HepG2 (cell line): ENCODE data around the gene NPDC1. TPM values are rescaled to one million over a fixed set of nuclear protein-coding genes. Genes with fewer than 3 reads are reported as not detected.
"Not testable (repeated sequence)": the region's sequence is repeated elsewhere in the genome, so short reads cannot be mapped to it uniquely, and the experiment has no call there.

ENCODE experiments used
- ATAC-seq: fragments of 200-7000 bp; cut with Tn5 transposase; 3 replicates; pipeline ENCODE4 v1.9.1; 2020; ENCODE audit warnings: mild to moderate bottlenecking, moderate library complexity
- BruUV-seq: library from RNA; stranded (reverse); fragments of 400-500 nt; replicated peaks from 2 replicates; lab custom pipeline; 2021; lab: Mats Ljungman, UMichigan
- CTCF ChIA-PET: fragments of 300-600 bp; formaldehyde crosslinking; extraction: SDS; loops from one replicate; lab custom pipeline; 2021; ENCODE audit warnings: low total read pairs, inconsistent platforms, low intra/inter-chr PET ratio; lab: Yijun Ruan, JAX
- POLR2A ChIA-PET: fragments of 350-600 bp; sonication (Branson Sonifier 250); formaldehyde crosslinking; loops from one replicate; lab custom pipeline; 2020; ENCODE audit warnings: antibody characterized with exemption, inconsistent platforms; lab: Yijun Ruan, JAX
- DNase-seq: peaks from one replicate; pipeline ENCODE4 v3.0.0-alpha.2; 2015; ENCODE audit warnings: low spot score
- FAIRE-seq: peaks from 3 replicates; lab custom pipeline; 2011; peaks lifted over from hg19 to GRCh38; lab: Jason Lieb, UNC
- H2AFZ ChIP-seq: one replicate; pipeline ENCODE4 v1.6.1; 2011; ENCODE audit warnings: low read length, inconsistent platforms
- H3K27ac ChIP-seq: fragments of 300-600 bp; 3 replicates; pipeline ENCODE4 v1.8.0; 2011; ENCODE audit warnings: mixed run types, mild to moderate bottlenecking, mixed read lengths, low read length, inconsistent platforms; ENCODE audit not compliant: insufficient read depth; ENCODE audit errors: extremely low read length
- H3K27me3 ChIP-seq, 2 experiments: fragments of 200-600 bp in 1 of 2; 2 replicates in 1 of 2; 3 replicates in 1 of 2; pipeline versions ENCODE4 v1.6.0 to v1.8.0; 2011; ENCODE audit warnings: low read length in 2 of 2, mild to moderate bottlenecking in 2 of 2, moderate library complexity in 2 of 2, inconsistent platforms in 1 of 2; ENCODE audit not compliant: insufficient read depth in 2 of 2, control insufficient read depth in 1 of 2
- H3K36me3 ChIP-seq, 2 experiments: fragments of 200-600 bp in 1 of 2; replicated peaks in 1 of 2; 2 replicates in 1 of 2; 3 replicates in 1 of 2; pipeline versions ENCODE4 v1.5.1 to v1.8.0; 2011; ENCODE audit warnings: low read length in 2 of 2, inconsistent platforms in 1 of 2; ENCODE audit not compliant: insufficient read depth in 2 of 2, control insufficient read depth in 1 of 2
- H3K4me1 ChIP-seq: 2 replicates; pipeline ENCODE4 v1.5.1; 2012; ENCODE audit warnings: low read length, inconsistent platforms; ENCODE audit not compliant: insufficient read depth
- H3K4me2 ChIP-seq: 2 replicates; pipeline ENCODE4 v1.6.0; 2011; ENCODE audit warnings: low read depth, low read length, inconsistent platforms
- H3K4me3 ChIP-seq, 3 experiments: fragments of 200-600 bp in 1 of 3; sonication (generic), shearing (Covaris generic) in 1 of 3; replicated peaks in 1 of 3; 2 replicates each; pipeline ENCODE4 v1.5.1; 2011 to 2016; ENCODE audit warnings: low read length in 3 of 3, inconsistent platforms in 2 of 3, low read depth in 2 of 3, mild to moderate bottlenecking in 2 of 3, control low read depth in 1 of 3, mixed read lengths in 1 of 3; ENCODE audit not compliant: insufficient read depth in 1 of 3
- H3K79me2 ChIP-seq: one replicate; pipeline ENCODE4 v1.6.1; 2011; ENCODE audit warnings: low read length, inconsistent platforms; ENCODE audit not compliant: insufficient read depth
- H3K9ac ChIP-seq: 2 replicates; pipeline ENCODE4 v1.6.0; 2011; ENCODE audit warnings: mild to moderate bottlenecking, low read depth, low read length, inconsistent platforms; ENCODE audit not compliant: insufficient read depth
- H3K9me3 ChIP-seq: 2 replicates; pipeline ENCODE4 v1.5.1; 2012; ENCODE audit warnings: mild to moderate bottlenecking, low read length
- H4K20me1 ChIP-seq: 2 replicates; pipeline ENCODE4 v1.6.0; 2011; ENCODE audit warnings: inconsistent platforms, mild to moderate bottlenecking, low read length, moderate library complexity; ENCODE audit not compliant: insufficient read depth
- AGO2 ChIP-seq: fragments of 200-400 bp; formaldehyde crosslinking; optimal IDR thresholded peaks from 2 replicates; pipeline ENCODE3; 2017; ENCODE audit warnings: mild to moderate bottlenecking, low read depth, low read length, moderate library complexity
- CEBPB ChIP-seq: IDR thresholded peaks from 2 replicates; pipeline ENCODE4 v1.6.1; 2011; ENCODE audit warnings: low read depth, low read length, improper control_type of control experiment, borderline replicate concordance
- FOXJ3 ChIP-seq: sonication (generic); formaldehyde crosslinking; IDR thresholded peaks from 2 replicates; pipeline ENCODE4 v1.4.0; 2020; ENCODE audit warnings: missing genetic modification reagents, mild to moderate bottlenecking, borderline replicate concordance
- HOXA9 ChIP-seq: sonication (generic); formaldehyde crosslinking; IDR thresholded peaks from 2 replicates; pipeline ENCODE4 v1.8.1; 2022; ENCODE audit warnings: missing genetic modification reagents, mild to moderate bottlenecking, moderate library complexity, borderline replicate concordance
- KAT2B ChIP-seq: fragments of 150-350 bp; IDR thresholded peaks from 2 replicates; pipeline ENCODE4 v1.6.1; 2014; ENCODE audit warnings: low read depth, low read length, borderline replicate concordance
- KLF13 ChIP-seq: sonication (generic); formaldehyde crosslinking; IDR thresholded peaks from 2 replicates; pipeline ENCODE4 v1.4.0; 2020; ENCODE audit warnings: mild to moderate bottlenecking, missing genetic modification reagents
- MXI1 ChIP-seq: IDR thresholded peaks from 3 replicates; pipeline ENCODE4 v1.6.1; 2012; ENCODE audit warnings: low read depth, low read length, inconsistent platforms, borderline replicate concordance
- POLR2AphosphoS2 ChIP-seq: IDR thresholded peaks from 2 replicates; pipeline ENCODE4 v1.6.1; 2011; ENCODE audit warnings: low read depth, low read length, improper control_type of control experiment
- POLR2G ChIP-seq: fragments of 200-400 bp; formaldehyde crosslinking; IDR thresholded peaks from 2 replicates; pipeline ENCODE4 v1.6.1; 2018; ENCODE audit warnings: mild to moderate bottlenecking, low read depth, low read length, moderate library complexity
- TARDBP ChIP-seq: sonication (generic); formaldehyde crosslinking; IDR thresholded peaks from 2 replicates; pipeline ENCODE4 v1.8.0; 2022; ENCODE audit warnings: mild to moderate bottlenecking, missing genetic modification reagents
- TBP ChIP-seq: sonication (generic); formaldehyde crosslinking; IDR thresholded peaks from 2 replicates; pipeline ENCODE4 v1.5.0; 2020; ENCODE audit warnings: missing genetic modification reagents
- ZNF263 ChIP-seq: sonication (generic); formaldehyde crosslinking; IDR thresholded peaks from 2 replicates; pipeline ENCODE4 v1.4.0; 2020; ENCODE audit warnings: missing genetic modification reagents
- ZNF552 ChIP-seq: sonication (generic); formaldehyde crosslinking; IDR thresholded peaks from 2 replicates; pipeline ENCODE4 v1.9.0; 2022; ENCODE audit warnings: missing genetic modification reagents, mild to moderate bottlenecking, borderline replicate concordance
- ZNF652 ChIP-seq: IDR thresholded peaks from 2 replicates; pipeline ENCODE4 v1.6.1; 2016; ENCODE audit warnings: low read depth, borderline replicate concordance
- WGBS: methylation state at CpG from one replicate; pipeline ENCODE4 v1.1.6; 2017; ENCODE audit warnings: low lambda C conversion rate; 5-methylcytosine and 5-hydroxymethylcytosine counted together
- in situ Hi-C: cut with HindIII; loops from 2 replicates; pipeline ENCODE4 v1.10.0; 2017; ENCODE audit warnings: low pct_unique_long_range_greater_than_20kb; ENCODE audit not compliant: extremely low pct_ligation_motif_present
- intact Hi-C: fragments of 100-400 bp; cut with micrococcal nuclease; formaldehyde crosslinking; loops from one replicate; pipeline ENCODE4 v1.10.0; 2022; ENCODE audit not compliant: unreplicated experiment
- polyA plus RNA-seq, 8 experiments: library from polyadenylated mRNA; depleted of rRNA in 3 of 8; stranded (reverse) in 7 of 8; unstranded in 1 of 8; fragments of >200 nt; fragmentation: Illumina TruSeq in 4 of 8; extraction: Trizol in 4 of 8; gene quantifications; 2 replicates each; pipeline versions ENCODE4 v1.2.1 to v1.2.3, GENCODE V29; 2011 to 2016; ENCODE audit warnings: low read depth in 4 of 8, missing spikeins in 1 of 8, mixed read lengths in 1 of 8; ENCODE audit not compliant: insufficient read depth in 1 of 8
- total RNA-seq, 5 experiments: library from RNA; depleted of rRNA; stranded (reverse); fragments of >200 nt; fragmentation: Illumina TruSeq; extraction: Trizol; gene quantifications; 2 replicates each; pipeline ENCODE4 v1.2.3, GENCODE V29; 2016; ENCODE audit warnings: low read depth in 1 of 5
- TF ChIP-seq, protein P1 (sequence below): sonication (generic); formaldehyde crosslinking; IDR thresholded peaks from 2 replicates; pipeline ENCODE4 v1.4.0; 2020; ENCODE audit warnings: missing genetic modification reagents
- TF ChIP-seq, protein P2 (sequence below): sonication (generic); formaldehyde crosslinking; IDR thresholded peaks from 2 replicates; pipeline ENCODE4 v1.4.0; 2020; ENCODE audit warnings: missing genetic modification reagents

The NPDC1 gene
- total and polyA plus RNA-seq, 2 of the 13 experiments (the other 11 are each of a cell fraction or from before 2014, with no cell fraction given): 0.84 to 5.4 TPM

DNA sequence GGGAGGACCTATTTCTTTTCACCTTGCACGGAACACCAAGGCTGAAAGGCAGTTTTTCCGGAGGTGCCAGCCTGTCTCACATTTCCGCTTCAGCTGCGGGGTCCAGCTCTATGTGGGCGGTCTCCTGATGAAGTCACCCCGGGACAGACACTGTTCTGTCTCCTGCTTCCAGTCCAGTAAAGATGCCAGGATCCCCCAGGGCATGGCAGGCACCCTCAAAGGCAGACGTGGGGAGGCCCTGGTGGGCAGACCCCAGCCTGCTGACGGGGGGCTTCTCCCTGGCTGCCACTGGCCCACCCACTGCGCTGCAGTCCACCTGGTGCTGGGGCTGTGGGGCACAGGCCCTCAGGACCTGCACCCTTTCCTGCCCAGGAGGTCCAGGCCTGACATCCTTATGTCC is 16.8 kb upstream of the NPDC1 start:
- H3K4me3 ChIP-seq, DNase-seq, H3K27me3 ChIP-seq, CTCF ChIA-PET, ATAC-seq, BruUV-seq, in situ Hi-C loops, H3K79me2 ChIP-seq, POLR2A ChIA-PET, H3K9ac ChIP-seq, H3K27ac ChIP-seq, H3K9me3 ChIP-seq, H4K20me1 ChIP-seq, H3K4me2 ChIP-seq, H2AFZ ChIP-seq, intact Hi-C loops, FAIRE-seq: not testable (repeated sequence)
- Histone ChIP-seq H3K4me1 (peaks cover 25% of the 10 kb centered on the region), H3K36me3 (peaks cover 3 to 16% of the 10 kb centered on the region in 2 experiments; a peak in 2 of 5 replicates)
- TF ChIP-seq ZNF652 (CRISPR knock-in tag): 0 out of 2 replicates have a peak, but pooled peaks have one; percentile 37
- TF ChIP-seq POLR2G: peak; percentile 40; the same call in 1 of the 2 replicates
- 69% methylated on average over 2 of the region's 9 CpGs for WGBS

DNA sequence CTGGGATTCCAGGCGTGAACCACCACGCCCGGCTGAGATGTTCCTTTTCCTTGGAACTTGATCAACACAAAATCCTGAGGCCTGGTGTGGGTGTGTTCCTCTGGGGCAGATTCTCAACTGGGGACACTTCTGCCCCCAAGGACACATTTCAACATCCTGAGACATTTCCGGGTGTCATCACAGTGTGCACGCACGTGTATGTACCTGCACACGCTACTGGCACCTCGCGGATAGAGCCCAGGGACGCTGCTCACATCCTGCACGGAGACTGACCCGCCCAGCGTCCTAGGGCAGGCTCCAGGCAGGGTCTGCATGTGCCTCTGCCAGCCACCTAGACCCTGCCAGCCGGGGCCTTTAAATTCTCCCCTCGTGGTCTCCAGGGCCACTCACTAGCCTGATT is 16.4 kb upstream of the NPDC1 start:
- no peaks in the 10 kb centered on the region for H3K79me2 ChIP-seq
- H2AFZ ChIP-seq: no peak overlapping the region
- BruUV-seq: TSS peak; percentile 56
- ATAC-seq (no peak), DNase-seq (no peak), FAIRE-seq (no peak)
- WGBS: 85% methylated on average over 5 of the region's 15 CpGs
- H3K27me3 ChIP-seq: no peaks in the 10 kb centered on the region
- H4K20me1 ChIP-seq: no peaks in the 10 kb centered on the region
- intact Hi-C loops (no loop called here), in situ Hi-C loops (no loop called here)
- CTCF ChIA-PET: no interaction called here
- no peak overlapping the region for H3K4me3 ChIP-seq
- no peak overlapping the region for H3K27ac ChIP-seq
- peaks cover 25% of the 10 kb centered on the region for H3K4me1 ChIP-seq
- no peaks in the 10 kb centered on the region for H3K9me3 ChIP-seq
- H3K36me3 ChIP-seq: peaks cover 3 to 16% of the 10 kb centered on the region in 2 experiments; a peak in 2 of 5 replicates
- no peak overlapping the region for H3K9ac ChIP-seq
- H3K4me2 ChIP-seq: no peak overlapping the region
- POLR2A ChIA-PET: no interaction called here
- TF ChIP-seq TBP (CRISPR knock-in tag) (no peak), ZNF552 (no peak), MXI1 (no peak), HOXA9 (CRISPR knock-in tag) (no peak), ZNF263 (CRISPR knock-in tag) (no peak), TARDBP (CRISPR knock-in tag) (no peak), POLR2AphosphoS2 (no peak), KLF13 (CRISPR knock-in tag) (no peak), CEBPB (no peak), KAT2B (no peak), FOXJ3 (CRISPR knock-in tag) (no peak), AGO2 (peak; percentile 47)
- TF ChIP-seq, protein P1, sequence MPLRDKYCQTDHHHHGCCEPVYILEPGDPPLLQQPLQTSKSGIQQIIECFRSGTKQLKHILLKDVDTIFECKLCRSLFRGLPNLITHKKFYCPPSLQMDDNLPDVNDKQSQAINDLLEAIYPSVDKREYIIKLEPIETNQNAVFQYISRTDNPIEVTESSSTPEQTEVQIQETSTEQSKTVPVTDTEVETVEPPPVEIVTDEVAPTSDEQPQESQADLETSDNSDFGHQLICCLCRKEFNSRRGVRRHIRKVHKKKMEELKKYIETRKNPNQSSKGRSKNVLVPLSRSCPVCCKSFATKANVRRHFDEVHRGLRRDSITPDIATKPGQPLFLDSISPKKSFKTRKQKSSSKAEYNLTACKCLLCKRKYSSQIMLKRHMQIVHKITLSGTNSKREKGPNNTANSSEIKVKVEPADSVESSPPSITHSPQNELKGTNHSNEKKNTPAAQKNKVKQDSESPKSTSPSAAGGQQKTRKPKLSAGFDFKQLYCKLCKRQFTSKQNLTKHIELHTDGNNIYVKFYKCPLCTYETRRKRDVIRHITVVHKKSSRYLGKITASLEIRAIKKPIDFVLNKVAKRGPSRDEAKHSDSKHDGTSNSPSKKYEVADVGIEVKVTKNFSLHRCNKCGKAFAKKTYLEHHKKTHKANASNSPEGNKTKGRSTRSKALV (CRISPR knock-in tag): no peak
- TF ChIP-seq, protein P2, sequence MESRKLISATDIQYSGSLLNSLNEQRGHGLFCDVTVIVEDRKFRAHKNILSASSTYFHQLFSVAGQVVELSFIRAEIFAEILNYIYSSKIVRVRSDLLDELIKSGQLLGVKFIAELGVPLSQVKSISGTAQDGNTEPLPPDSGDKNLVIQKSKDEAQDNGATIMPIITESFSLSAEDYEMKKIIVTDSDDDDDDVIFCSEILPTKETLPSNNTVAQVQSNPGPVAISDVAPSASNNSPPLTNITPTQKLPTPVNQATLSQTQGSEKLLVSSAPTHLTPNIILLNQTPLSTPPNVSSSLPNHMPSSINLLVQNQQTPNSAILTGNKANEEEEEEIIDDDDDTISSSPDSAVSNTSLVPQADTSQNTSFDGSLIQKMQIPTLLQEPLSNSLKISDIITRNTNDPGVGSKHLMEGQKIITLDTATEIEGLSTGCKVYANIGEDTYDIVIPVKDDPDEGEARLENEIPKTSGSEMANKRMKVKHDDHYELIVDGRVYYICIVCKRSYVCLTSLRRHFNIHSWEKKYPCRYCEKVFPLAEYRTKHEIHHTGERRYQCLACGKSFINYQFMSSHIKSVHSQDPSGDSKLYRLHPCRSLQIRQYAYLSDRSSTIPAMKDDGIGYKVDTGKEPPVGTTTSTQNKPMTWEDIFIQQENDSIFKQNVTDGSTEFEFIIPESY (CRISPR knock-in tag): peak; percentile 71
